GM21367 (cell line): ENCODE results near the gene PRH1.

ENCODE experiments used
- ATAC-seq: cut with Tn5 transposase; IDR thresholded peaks from one replicate; pipeline ENCODE4 v1.9.1; 2021; ENCODE audit not compliant: unreplicated experiment

The PRH1 gene

GRCh38 chr12:10842862-10843261, 41.2 kb downstream of the PRH1 start:
- no peak for ATAC-seq

- ATAC-seq = no peak
Measured at GRCh38 chr12:10838461-10838860, 45.6 kb downstream of the PRH1 start.
